Measurements from ENCODE around the gene SLC41A1. TPM values are rescaled to one million over a fixed set of nuclear protein-coding genes. Genes with fewer than 3 reads are reported as not detected.
A peak's percentile ranks its signal among the peaks of the same experiment; 100 is the strongest.

The SLC41A1 gene
- total RNA-seq, 2 donors from 2014 or later = 26.7 to 64.1 TPM

DNA sequence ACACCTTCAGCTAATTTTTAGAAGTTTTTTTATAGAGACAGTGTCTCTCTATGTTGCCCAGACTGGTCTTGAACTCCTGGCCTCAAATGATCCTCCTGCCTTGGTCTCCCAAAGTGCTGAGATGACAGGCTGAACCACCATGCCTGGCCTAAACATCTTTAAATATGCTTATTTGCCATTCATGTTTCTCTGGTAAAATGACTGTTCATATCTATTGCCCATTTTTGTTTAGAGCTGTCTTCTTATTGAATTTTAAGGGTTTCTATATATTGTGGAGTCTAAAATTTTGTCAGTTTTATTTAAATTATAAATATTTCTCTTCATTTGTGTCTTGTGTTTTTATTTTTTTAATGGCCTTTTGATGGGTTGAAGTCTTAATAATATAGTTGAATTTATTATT lies 40.0 kb upstream of the SLC41A1 start:
- no peaks in the 10 kb centered on the region for H3K4me1 ChIP-seq (ENCODE audit: control insufficient read depth in 1 of 2, low read depth in 2 of 2)
- H3K4me3 ChIP-seq = no peak overlapping the region
- ATAC-seq (ENCODE audit: insufficient number of reproducible peaks, low FRiP score, low read depth) (no peak), DNase-seq (ENCODE audit: low spot score) (no peak)
- no peaks in the 10 kb centered on the region for H3K36me3 ChIP-seq
- no peak overlapping the region for H3K27ac ChIP-seq
- peaks cover 7% of the 10 kb centered on the region for H3K9me3 ChIP-seq
- H3K27me3 ChIP-seq (replicated peaks; ENCODE audit: insufficient read depth) = no peaks in the 10 kb centered on the region
- TF ChIP-seq, protein P1, sequence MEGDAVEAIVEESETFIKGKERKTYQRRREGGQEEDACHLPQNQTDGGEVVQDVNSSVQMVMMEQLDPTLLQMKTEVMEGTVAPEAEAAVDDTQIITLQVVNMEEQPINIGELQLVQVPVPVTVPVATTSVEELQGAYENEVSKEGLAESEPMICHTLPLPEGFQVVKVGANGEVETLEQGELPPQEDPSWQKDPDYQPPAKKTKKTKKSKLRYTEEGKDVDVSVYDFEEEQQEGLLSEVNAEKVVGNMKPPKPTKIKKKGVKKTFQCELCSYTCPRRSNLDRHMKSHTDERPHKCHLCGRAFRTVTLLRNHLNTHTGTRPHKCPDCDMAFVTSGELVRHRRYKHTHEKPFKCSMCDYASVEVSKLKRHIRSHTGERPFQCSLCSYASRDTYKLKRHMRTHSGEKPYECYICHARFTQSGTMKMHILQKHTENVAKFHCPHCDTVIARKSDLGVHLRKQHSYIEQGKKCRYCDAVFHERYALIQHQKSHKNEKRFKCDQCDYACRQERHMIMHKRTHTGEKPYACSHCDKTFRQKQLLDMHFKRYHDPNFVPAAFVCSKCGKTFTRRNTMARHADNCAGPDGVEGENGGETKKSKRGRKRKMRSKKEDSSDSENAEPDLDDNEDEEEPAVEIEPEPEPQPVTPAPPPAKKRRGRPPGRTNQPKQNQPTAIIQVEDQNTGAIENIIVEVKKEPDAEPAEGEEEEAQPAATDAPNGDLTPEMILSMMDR (IDR thresholded peaks at IDR 0.05) = no peak

DNA sequence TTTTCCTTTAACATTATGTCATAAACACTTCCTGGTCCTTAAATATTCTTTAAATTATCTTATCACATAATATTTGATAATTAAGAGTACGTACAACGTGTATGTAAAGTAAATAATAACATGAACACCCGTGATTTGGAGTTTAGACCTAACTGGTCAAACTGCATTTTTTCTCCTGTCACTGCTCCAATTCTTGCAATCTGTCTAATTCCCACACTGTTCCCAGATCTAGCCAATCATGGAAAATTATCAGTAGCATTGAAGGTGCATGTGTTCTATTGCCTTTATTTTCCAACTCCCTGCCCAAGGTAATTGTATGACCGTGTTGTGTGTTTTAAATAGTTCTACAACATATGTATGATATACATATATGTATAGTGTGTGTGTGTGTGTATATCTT lies 39.0 kb upstream of the SLC41A1 start:
- TF ChIP-seq, protein P1 (IDR thresholded peaks at IDR 0.05) = no peak
- no peak for ATAC-seq (ENCODE audit: insufficient number of reproducible peaks, low FRiP score, low read depth)
- Histone ChIP-seq H3K36me3 (no peaks in the 10 kb centered on the region), H3K4me1 (ENCODE audit: control insufficient read depth in 1 of 2, low read depth in 2 of 2) (no peaks in the 10 kb centered on the region), H3K4me3 (no peak overlapping the region), H3K27ac (no peak overlapping the region), H3K27me3 (replicated peaks; ENCODE audit: insufficient read depth) (no peaks in the 10 kb centered on the region), H3K9me3 (peaks cover 7% of the 10 kb centered on the region)
- no peak for DNase-seq (ENCODE audit: low spot score)

DNA sequence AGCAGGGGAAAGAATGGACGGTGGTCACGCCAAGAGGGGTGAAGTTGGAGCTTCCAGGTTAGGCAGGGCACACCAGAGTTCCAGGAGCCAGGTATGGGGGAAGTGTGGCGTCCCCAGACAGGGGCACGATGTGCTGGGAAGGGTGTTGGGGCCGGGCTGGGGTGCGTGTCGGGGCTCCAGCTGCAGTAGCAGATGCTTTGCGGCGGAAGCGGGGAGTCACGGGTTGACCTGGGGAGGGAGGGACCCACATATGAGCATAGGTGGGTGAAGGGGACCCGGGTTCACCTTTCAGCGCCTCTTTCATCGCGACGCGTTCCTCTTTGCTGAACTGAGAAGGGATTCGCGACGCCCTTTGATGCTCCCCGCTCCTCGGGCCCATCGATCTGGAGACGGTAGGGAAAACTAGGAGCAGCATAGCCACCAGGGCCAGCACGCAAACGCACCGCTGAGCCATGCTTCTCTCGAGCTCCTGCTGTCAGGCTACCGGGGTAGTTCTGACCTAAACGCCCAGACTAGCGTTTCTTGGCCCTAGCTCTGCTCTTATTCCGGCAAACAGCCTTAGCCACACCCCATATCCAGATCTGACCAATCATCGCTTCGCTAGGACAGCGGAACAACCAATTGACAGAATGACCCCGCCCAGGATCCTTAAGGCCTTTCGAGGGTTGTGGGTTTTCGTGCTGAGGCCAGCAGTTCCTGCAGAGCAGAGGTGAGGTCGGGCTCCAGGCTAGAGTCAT lies 36.8 kb upstream of the SLC41A1 start, which contains the start of gene PM20D1:
Gene PM20D1 (minus strand): TSS at position 514 of the 737 bp plus-strand sequence. CDS start 60 bp downstream, at position 454.
- no peak within 1 kb of the TSS for H3K27ac ChIP-seq
- H3K36me3 ChIP-seq = no peaks in the 10 kb centered on the region
- H3K9me3 ChIP-seq = no peaks in the 10 kb centered on the region
- DNase-seq (ENCODE audit: low spot score) (peak; percentile 53), ATAC-seq (ENCODE audit: insufficient number of reproducible peaks, low FRiP score, low read depth) (peak; percentile 59)
- H3K27me3 ChIP-seq (replicated peaks; ENCODE audit: insufficient read depth) = no peaks in the 10 kb centered on the region
- H3K4me1 ChIP-seq (ENCODE audit: control insufficient read depth in 1 of 2, low read depth in 2 of 2) = no peaks in the 10 kb centered on the region
- TF ChIP-seq, protein P1 (IDR thresholded peaks at IDR 0.05) = no peak
- peak within 1 kb of the TSS; percentile 69 for H3K4me3 ChIP-seq

DNA sequence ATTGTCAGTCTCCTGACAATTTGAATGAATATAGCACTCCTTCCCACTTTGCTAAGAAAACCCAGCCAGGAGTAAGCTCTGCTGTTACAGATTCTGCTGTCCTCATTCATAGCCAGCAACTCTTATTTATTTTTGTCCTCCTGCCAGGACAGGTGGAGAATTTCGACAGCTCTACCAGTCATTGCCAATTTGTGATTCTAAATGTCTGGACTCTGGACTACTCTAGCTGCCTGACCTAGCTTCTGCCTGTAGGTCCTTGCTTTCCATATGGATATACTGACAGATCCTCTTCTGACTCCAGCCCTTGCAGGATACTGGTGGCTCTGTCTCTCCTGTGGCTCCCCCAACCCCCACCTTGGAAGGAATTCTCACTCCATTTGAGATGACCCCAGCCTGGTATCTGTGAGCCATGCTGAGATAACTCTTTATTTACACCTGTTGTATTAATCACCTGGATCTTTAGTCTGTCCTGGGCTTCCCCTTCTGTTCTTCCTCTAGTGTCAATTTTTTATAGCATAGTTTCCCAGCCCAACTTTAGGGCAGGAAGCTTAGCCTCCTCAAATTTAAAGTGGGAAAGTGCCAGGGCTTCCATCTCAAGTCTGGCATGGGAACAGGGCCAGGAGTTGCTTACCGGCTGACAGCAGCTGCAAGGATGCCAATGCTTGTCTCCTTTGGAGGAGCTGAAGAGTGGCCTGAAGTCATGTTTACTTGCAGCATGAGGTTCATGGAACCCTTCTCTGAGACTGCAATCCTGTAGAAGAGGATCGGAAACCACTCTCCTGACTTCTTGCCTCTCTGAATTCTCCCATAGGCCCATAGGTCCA lies 30.2 kb upstream of the SLC41A1 start:
- no peak for DNase-seq (ENCODE audit: low spot score)
- H3K4me3 ChIP-seq = no peak overlapping the region
- H3K27ac ChIP-seq = no peak overlapping the region
- H3K36me3 ChIP-seq = no peaks in the 10 kb centered on the region
- H3K4me1 ChIP-seq (ENCODE audit: control insufficient read depth in 1 of 2, low read depth in 2 of 2) = no peaks in the 10 kb centered on the region
- no peak for ATAC-seq (ENCODE audit: insufficient number of reproducible peaks, low FRiP score, low read depth)
- no peaks in the 10 kb centered on the region for H3K27me3 ChIP-seq (replicated peaks; ENCODE audit: insufficient read depth)
- no peaks in the 10 kb centered on the region for H3K9me3 ChIP-seq
- TF ChIP-seq, protein P1 (IDR thresholded peaks at IDR 0.05) = no peak

DNA sequence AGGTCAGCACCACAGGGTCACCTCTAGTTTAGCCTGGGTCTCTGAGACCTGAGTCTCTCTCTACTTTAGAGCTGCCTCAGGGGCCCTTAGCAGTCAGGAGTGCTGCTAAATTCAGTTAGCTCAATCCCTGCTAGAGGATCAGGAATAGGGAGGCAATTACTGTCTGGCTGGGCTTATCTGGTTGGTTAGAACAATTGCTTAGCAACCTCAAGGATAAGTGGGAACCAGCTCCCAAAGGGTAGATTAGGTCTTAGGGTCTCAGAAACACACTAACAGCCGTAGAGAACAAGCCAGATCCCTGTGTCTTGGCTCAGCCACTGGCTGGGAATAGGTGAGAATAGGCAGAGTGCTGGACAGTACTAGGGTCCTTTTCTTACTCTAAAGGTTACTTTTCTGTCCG lies 29.2 kb upstream of the SLC41A1 start:
- ATAC-seq (ENCODE audit: insufficient number of reproducible peaks, low FRiP score, low read depth) = no peak
- Histone ChIP-seq H3K9me3 (no peaks in the 10 kb centered on the region), H3K4me1 (ENCODE audit: control insufficient read depth in 1 of 2, low read depth in 2 of 2) (no peaks in the 10 kb centered on the region), H3K27ac (no peak overlapping the region), H3K4me3 (no peak overlapping the region), H3K36me3 (no peaks in the 10 kb centered on the region), H3K27me3 (replicated peaks; ENCODE audit: insufficient read depth) (no peaks in the 10 kb centered on the region)
- no peak for DNase-seq (ENCODE audit: low spot score)
- TF ChIP-seq, protein P1 (IDR thresholded peaks at IDR 0.05) = no peak
